ENCODE data around the gene FGF4. TPM values are rescaled to one million over a fixed set of nuclear protein-coding genes. Genes with fewer than 3 reads are reported as not detected.

The FGF4 gene
- total RNA-seq, 1 experiment from 2014 or later: 5.9 TPM

GRCh38 chr11:69821511-69822040, 46.4 kb upstream of the FGF4 start:
- Mint-ChIP-seq H3K36me3 (no peaks in the 10 kb centered on the region), H3K9me3 (no peaks in the 10 kb centered on the region)
- ATAC-seq: no peak

GRCh38 chr11:69820441-69820840, 45.3 kb upstream of the FGF4 start:
- Mint-ChIP-seq H3K9me3 (no peaks in the 10 kb centered on the region), H3K27me3 (ENCODE audit: low read depth) (peaks cover 79% of the 10 kb centered on the region), H3K27ac (no peak overlapping the region), H3K4me1 (peaks cover 7% of the 10 kb centered on the region; the same call in 1 of the 2 replicates), H3K36me3 (no peaks in the 10 kb centered on the region), H3K4me3 (no peak overlapping the region)
- DNase-seq (ENCODE audit: low spot score) (no peak), ATAC-seq (no peak)
- ChIA-PET CTCF (interaction anchor here (0.7 to 1.4 kb wide), 5 partner anchors 12 to 116 kb away, joined by 3 to 5 read pairs (median 3); no protein-coding TSS in a partner anchor), POLR2A (no interaction called here)
- no peak for TF ChIP-seq ZNF671 (CRISPR knock-in tag; IDR thresholded peaks at IDR 0.05)
- no peak for TF ChIP-seq PRRX2 (CRISPR knock-in tag; IDR thresholded peaks at IDR 0.05)
- TF ChIP-seq, protein P1, sequence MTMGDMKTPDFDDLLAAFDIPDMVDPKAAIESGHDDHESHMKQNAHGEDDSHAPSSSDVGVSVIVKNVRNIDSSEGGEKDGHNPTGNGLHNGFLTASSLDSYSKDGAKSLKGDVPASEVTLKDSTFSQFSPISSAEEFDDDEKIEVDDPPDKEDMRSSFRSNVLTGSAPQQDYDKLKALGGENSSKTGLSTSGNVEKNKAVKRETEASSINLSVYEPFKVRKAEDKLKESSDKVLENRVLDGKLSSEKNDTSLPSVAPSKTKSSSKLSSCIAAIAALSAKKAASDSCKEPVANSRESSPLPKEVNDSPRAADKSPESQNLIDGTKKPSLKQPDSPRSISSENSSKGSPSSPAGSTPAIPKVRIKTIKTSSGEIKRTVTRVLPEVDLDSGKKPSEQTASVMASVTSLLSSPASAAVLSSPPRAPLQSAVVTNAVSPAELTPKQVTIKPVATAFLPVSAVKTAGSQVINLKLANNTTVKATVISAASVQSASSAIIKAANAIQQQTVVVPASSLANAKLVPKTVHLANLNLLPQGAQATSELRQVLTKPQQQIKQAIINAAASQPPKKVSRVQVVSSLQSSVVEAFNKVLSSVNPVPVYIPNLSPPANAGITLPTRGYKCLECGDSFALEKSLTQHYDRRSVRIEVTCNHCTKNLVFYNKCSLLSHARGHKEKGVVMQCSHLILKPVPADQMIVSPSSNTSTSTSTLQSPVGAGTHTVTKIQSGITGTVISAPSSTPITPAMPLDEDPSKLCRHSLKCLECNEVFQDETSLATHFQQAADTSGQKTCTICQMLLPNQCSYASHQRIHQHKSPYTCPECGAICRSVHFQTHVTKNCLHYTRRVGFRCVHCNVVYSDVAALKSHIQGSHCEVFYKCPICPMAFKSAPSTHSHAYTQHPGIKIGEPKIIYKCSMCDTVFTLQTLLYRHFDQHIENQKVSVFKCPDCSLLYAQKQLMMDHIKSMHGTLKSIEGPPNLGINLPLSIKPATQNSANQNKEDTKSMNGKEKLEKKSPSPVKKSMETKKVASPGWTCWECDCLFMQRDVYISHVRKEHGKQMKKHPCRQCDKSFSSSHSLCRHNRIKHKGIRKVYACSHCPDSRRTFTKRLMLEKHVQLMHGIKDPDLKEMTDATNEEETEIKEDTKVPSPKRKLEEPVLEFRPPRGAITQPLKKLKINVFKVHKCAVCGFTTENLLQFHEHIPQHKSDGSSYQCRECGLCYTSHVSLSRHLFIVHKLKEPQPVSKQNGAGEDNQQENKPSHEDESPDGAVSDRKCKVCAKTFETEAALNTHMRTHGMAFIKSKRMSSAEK (CRISPR knock-in tag; IDR thresholded peaks at IDR 0.05; ENCODE audit: borderline replicate concordance): no peak
- TF ChIP-seq FOXJ3 (CRISPR knock-in tag; IDR thresholded peaks at IDR 0.05; ENCODE audit: borderline replicate concordance): no peak
- no peak for TF ChIP-seq GRHL2 (CRISPR knock-in tag; IDR thresholded peaks at IDR 0.05; ENCODE audit: insufficient replicate concordance, severe bottlenecking)
- TF ChIP-seq FOXK1 (CRISPR knock-in tag; IDR thresholded peaks at IDR 0.05): no peak
- no peak for TF ChIP-seq MXD4 (CRISPR knock-in tag; IDR thresholded peaks at IDR 0.05; ENCODE audit: borderline replicate concordance)

More at GRCh38 chr11:69821511-69822040, 46.4 kb upstream of the FGF4 start:
- Mint-ChIP-seq H3K4me1 (peaks cover 6% of the 10 kb centered on the region; the same call in 1 of the 2 replicates), H3K27me3 (ENCODE audit: low read depth) (peaks cover 72% of the 10 kb centered on the region), H3K4me3 (no peak overlapping the region), H3K27ac (no peak overlapping the region)
- ChIA-PET CTCF (interaction anchor here (0.6 kb wide), 1 partner anchor 20 kb away, joined by 3 read pairs; no protein-coding TSS in a partner anchor), POLR2A (no interaction called here)
- TF ChIP-seq ZNF317 (CRISPR knock-in tag; IDR thresholded peaks at IDR 0.05; ENCODE audit: borderline replicate concordance, low read depth): no peak
- no peak for TF ChIP-seq OVOL2 (CRISPR knock-in tag; IDR thresholded peaks at IDR 0.05; ENCODE audit: borderline replicate concordance)
- TF ChIP-seq JAZF1 (CRISPR knock-in tag; IDR thresholded peaks at IDR 0.05): no peak
- no peak for TF ChIP-seq NFATC4 (CRISPR knock-in tag; IDR thresholded peaks at IDR 0.05)
- TF ChIP-seq ERG (CRISPR knock-in tag; IDR thresholded peaks at IDR 0.05): no peak
- TF ChIP-seq, protein P2, sequence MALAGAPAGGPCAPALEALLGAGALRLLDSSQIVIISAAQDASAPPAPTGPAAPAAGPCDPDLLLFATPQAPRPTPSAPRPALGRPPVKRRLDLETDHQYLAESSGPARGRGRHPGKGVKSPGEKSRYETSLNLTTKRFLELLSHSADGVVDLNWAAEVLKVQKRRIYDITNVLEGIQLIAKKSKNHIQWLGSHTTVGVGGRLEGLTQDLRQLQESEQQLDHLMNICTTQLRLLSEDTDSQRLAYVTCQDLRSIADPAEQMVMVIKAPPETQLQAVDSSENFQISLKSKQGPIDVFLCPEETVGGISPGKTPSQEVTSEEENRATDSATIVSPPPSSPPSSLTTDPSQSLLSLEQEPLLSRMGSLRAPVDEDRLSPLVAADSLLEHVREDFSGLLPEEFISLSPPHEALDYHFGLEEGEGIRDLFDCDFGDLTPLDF (CRISPR knock-in tag; IDR thresholded peaks at IDR 0.05): no peak
- no peak for TF ChIP-seq ZNF281 (CRISPR knock-in tag; IDR thresholded peaks at IDR 0.05)
- TF ChIP-seq, protein P1 (CRISPR knock-in tag; IDR thresholded peaks at IDR 0.05; ENCODE audit: borderline replicate concordance): no peak
- TF ChIP-seq ZNF671 (CRISPR knock-in tag; IDR thresholded peaks at IDR 0.05): no peak
- no peak for TF ChIP-seq KAT7 (CRISPR knock-in tag; IDR thresholded peaks at IDR 0.05; ENCODE audit: borderline replicate concordance)
- TF ChIP-seq NR3C1 (CRISPR knock-in tag; conservative IDR thresholded peaks at IDR 0.05; ENCODE audit: low read depth): no peak
- no peak for DNase-seq (ENCODE audit: low spot score)
